HG03558 (cell line): ENCODE measurements around the gene TDRD9.

ENCODE experiments used
- ATAC-seq: cut with Tn5 transposase; IDR thresholded peaks from one replicate; pipeline ENCODE4 v1.9.1; 2021; ENCODE audit warnings: moderate number of reproducible peaks; ENCODE audit not compliant: unreplicated experiment; ENCODE audit errors: extremely low read depth

Gene TDRD9

DNA sequence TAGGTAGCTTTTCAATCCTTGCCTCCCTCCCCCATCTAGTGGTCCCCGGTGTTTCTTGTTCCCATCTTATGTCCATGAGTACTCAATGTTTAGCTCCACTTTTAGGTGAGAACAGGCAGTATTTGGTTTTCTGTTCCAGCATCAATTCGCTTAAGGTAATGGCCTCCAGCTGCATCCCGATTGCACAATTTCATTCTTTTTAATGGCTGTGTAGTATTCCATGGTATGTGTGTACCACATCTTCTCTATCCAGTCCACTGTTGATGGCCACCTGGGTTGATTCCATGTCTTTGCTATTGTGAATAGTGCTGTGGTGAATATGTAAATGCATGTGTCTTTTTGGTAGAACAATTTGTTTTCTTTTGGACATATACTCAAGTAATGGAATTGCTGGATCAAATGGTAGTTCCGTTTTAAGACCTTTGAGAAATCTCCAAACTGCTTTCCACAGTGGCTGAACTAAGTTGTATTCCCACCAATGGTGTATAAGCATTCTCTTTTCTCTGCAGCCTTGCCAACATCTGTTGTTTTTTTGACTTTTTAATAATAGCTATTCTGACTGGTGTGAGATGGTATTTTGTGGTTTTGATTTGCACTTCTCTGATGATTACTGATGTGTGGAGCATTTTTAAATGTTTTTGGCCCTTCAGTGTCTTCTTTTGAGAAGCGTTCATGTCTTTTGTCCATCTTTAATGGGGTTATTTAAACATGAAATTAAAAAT, 123.0 kb downstream of the TDRD9 start:
- no peak for ATAC-seq

DNA sequence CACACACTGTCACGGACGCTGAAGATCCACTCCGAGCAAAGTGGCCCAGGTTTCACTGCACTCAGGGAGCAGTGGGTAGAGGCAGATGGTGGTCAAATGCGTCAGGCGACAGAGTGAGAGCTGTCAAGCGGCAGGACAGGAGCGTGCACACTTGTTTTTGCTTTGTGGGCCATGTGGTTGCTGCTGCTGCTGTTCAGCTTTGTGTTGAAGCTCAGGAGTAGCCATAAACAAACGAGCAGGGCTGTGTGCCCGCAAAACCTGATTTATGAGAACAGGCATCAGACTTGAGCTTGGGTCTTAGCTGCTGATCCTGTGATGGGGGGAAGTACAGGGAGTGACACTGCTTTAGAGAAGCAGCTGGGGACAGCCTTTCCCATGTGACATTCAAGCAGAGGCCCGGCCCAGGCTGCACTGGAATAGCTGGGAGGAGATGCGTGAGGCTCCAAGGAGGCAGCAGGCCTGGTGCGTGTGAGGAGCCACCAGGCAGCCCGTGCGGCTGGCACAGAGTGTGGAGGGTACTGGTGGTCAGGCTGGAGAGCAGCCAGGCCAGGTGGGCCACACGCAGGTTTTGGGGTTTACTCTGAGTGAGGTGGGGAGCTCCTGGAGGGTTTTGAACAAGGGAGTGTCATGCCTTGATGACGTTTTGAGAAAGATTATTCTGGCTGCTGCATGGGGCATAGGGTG, 126.1 kb downstream of the TDRD9 start:
- no peak for ATAC-seq

DNA sequence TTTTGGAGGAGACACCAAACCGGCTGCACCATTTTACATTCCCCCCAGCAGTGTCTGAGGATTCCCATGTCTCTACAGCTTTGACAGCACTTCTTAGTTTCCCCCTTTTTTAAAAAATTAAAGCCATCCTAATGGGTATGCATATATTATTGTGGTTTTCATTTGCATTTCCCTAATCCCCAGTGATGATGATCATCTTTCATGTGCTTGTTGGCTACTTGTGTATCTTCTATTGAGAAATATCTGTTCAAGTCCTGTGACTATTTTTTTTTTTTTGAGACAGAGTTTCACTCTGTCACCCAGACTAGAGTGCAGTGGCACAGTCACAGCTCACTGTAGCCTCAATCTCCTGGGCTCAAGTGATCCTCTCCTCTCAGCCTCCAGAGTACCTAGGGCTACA, 134.0 kb downstream of the TDRD9 start:
- ATAC-seq: no peak

DNA sequence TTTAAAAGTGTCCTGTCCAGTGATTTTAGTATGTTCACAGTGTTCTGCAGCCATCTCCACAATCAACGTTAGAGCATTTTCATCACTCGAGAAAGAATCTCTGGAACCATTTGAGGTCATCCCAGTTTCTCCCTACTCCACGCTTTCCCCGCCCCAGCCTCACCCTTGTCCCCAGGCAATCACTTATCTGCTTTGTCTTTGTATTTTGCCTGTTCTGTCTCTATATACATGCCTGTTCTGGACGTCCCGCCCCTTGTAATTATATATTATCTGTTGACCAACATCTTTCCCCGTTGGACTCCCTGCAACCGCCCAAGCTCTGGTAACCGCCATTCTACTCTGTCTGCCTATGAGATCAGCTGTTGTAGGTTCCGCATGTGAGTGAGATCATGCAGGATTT, 135.7 kb downstream of the TDRD9 start:
- ATAC-seq: no peak

DNA sequence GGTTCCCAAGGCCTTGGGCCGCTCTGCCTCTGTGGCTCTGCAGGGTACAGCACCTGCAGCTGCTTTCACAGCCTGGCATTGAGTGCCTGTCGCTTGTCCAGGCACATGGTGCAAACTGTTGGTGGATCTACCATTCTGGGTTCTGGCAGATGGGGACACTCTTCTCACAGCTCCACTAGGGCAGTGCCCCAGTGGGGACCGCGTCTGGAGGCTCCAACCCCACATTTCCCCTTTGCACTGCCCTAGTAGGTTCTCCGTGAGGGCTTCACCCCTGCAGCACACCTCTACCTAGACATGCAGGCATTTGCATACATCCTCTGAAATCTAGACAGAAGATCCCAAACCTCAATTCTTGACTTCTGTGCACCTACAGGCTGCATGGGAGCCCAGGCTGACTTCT, 138.0 kb downstream of the TDRD9 start:
- no peak for ATAC-seq

DNA sequence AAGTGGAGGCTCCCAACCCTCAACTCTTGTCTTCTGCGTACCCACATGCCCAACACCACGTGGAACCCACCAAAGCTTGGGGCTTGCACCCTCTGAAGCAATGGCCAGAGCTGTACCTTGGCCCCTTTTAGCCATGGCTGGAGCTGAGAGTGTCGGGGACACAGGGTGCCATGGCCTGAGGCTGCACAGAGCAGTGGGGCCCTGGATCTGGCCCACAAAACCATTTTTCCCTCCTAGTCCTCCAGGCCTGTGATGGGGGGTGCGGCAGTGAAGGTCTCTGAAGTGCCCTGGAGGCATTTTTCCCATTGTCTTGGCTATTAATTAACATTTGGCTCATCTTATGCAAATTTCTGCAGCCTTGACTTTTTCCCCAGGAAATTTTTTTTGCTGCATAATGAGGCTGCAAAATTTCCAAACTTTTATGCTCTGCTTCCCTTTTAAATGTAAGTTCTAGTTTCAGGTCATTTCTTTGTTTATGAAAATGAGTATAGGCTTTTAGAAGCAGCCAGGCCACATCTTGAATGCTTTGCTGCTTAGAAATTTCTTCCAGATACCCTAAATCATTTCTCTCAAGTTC, 138.6 kb downstream of the TDRD9 start:
- no peak for ATAC-seq

DNA sequence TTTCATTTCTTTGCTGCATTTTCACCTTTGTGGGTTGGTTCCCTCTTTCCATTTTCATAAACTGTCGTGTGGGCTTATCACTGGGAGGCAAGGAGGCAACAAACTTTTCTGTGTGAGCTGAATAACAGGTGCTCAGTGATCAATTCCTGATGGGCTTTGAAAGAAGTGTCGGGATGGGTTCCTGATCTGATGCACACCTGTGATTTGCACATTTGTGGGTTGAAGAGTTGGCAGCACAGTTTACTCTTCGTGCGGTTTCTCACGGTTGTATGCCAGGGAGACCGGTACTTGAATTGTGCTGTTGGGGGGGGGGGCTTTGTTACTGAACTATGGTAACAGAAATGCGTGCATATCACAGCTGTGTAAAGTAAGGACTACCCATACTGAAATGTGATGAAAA, 141.3 kb downstream of the TDRD9 start:
- no peak for ATAC-seq

DNA sequence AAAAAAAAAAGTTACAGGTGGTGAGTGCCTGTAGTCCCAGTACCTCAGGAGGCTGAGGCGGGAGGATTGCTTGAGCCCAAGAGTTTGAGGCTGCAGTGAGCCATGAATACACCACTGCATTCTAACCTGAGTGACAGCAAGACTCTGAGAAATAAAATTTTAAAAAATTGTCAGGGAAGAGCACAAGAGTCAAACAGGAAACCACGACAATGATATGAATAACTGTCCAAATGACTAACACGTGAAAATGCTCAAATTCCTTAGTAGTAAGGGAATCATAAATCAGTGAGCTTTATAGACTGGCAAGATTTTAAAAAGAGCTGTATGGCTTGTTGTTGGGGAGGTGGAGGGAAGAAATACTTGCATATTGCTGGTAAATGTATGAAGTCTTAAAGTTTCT, 144.3 kb downstream of the TDRD9 start:
- no peak for ATAC-seq

DNA sequence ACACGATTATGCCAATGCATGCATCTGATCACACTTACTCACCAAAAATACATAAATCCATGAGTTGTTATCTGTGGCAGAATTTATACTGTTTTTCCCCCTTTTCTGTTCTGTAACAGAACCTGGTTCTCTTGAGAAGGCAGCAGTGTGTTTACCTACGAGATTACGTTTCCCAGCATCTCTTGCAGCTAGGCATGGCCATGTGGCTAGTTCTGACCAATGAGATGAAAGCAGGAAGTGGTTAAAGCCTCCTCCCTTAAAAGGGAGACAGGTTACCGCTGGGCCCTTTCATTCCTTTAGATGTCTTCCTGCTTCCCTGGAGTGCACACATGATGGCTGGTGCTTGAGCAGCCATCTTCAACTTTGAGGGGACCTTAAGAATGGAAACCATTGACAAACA, 145.5 kb downstream of the TDRD9 start:
- no peak for ATAC-seq

DNA sequence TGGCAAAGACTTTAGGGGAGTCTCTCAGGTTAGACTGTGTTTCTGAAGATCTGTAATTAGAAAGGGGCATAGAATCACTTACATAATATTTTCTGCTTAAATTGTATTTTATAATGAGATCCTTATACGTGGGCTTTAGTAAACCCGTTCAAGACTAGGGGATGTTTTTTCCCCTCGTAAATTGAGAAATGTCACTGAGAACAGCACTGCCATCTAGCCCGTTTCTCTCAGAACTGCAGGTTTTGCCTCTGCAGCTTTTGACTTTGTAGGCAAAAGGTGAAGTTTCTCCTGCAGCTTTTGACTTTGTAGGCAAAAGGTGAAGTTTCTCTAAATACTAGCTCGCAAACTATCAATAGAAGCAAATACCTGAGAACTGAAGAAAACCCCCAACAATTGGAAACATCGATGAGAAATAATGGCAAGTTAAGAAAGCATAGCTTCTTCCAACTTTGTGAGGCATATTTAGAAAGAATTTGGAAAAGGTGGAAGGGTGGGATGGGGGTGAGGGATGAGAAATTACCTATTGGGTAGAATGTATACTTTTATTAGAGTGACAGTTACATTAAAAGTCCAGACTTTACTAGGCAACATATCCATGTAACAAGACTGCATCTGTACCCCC, 147.4 kb downstream of the TDRD9 start:
- no peak for ATAC-seq

DNA sequence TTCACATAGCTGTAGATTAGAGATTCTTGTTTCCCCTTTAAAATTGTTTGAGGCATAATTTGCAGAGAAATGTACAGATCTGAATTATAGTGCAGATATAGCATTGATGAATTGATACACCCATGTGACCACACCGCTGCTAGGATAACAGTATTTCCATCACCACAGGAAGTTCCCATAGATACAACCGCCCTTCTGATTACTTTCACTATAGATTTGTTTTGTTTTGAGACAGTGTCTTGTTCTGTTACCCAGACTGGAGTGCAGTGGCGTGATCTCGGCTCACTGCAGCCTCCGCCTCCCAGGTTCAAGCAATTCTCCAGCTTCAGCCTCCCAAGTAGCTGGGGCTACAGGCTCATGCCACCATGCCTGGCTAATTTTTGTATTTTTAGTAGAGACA, 148.5 kb downstream of the TDRD9 start:
- ATAC-seq: no peak

DNA sequence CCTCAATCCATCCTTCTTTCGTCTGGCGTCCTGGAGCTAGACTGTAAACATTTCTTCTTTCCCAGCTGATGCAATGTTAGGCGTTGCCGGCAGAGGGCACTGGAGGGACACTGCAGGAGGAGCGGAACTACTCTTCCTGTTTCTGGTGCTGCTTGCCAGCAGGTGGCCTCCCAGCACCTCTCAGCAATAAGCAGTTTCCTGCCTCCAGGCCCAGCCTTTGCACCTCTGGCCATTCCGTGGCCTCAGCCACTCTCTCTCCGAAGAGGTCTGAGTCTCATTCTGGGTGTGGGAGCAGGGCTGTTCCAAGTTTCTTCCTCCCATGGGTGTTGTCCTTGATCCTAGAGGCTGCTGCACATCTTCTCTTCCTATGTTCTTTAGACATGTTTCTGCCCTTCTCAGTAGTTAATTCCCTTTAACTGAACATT, 149.8 kb downstream of the TDRD9 start:
- ATAC-seq: no peak

DNA sequence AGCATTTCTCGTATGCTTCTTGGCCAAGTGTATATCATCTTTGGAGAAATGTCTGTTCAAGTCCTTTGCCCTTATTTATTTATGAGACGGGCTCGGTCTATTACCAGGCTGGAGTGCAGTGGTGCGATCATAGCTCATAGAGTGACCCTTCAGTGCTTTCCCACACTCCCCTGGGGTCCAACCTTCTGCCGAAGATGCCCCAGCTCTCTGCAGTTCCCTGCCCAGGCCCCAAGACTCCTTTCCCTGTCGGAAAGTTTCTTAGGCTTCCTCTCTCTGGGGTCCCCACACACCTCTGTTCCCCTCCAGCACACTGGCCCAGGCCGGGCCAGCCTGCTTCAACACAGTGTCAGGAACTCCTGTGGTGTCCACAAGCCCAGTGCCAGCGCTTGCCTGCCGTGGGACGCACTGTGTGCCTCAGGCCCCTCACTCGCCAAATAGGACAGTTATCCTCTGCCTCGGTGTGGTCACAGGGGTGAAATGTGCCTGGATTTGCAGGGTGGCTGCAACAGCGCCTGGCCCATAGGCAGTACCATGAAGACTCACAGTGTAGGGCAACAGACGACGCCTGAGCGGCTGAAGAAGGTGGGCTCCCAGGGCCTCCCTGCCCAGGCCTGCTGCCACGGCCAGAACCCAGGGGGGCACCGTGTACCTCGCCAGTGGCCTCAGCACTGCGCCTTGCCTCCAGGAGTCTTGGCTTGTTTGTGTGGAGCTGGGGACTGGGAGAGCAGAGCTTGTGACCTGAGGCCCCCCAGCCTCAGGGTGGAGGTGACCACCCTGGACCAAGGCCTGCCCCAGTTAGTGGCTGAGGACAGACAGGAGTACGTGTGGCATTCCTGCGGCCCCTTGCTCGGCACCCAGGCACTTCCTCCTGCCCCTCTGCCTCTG, 152.4 kb downstream of the TDRD9 start:
- ATAC-seq: no peak

DNA sequence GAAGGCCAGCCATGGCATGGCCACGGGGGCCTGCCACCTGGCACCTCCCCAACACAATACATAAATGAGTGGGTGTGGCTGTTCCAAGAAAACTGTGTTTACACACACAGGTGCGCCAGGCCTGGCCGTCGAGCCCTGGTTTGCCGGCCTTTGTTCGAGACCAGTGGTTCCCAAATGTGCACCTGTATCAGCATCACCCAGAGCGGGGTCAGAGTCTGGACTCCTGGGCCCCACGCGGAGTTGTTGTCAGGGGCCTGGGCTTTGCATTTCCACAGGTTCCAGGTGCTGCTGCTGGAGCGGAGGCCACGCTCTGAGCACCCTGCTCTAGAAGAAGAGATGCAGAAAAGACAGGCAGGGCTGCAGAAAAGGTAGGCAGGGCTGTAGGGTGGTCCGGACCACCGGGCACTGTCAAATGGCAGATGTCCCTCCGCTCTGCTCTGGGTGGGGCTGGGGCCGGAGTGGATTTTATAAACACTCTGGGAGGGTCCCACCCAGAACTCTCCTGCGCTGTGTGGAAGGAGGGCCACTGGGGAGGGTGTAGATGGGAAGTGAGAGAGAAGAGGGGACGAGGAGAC, 153.1 kb downstream of the TDRD9 start:
- ATAC-seq: no peak

DNA sequence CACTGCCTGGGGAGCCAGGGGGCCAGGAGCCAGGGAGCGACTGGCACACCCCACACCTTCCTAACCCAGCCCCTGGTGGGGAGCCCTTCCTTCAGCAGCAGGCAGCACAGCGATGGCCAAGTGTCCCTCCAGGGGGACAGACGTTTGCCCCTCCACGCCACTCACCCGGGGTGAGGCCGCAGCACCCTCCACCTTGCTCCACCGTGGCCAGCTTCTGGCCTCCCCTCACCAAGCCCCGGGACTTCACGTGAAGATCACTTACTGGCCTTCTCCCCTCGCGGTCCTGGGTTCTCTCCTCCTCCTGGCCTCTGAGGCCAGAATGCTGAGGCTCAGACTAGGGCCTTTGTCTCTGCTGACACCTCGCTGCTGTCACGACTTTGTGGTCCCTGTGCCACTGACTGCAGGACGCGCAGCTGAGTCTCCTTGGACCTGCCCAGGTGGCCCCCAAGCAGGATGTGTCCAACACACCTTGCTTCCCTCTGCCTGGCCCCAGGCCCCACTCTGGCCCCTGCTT, 153.8 kb downstream of the TDRD9 start:
- ATAC-seq: no peak

DNA sequence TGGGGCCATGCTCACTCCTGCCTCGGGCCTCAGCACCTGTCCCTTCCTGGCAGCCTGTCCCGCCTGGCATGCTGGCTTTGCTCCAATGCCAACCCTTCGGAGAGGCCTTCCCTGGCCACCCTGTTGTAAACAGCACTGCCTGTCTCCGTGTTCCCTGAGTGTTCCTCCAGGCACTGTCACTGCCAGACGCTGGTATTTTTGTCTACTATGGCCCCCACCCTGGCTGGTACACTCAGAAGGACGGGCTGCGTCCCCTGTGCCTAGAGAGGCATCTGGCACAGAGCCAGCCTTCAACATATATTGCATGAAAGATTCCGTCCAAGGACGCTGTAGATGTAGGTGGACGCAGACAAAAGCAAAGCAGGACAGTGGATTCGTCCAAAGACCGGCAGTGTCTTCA, 154.6 kb downstream of the TDRD9 start:
- no peak for ATAC-seq

DNA sequence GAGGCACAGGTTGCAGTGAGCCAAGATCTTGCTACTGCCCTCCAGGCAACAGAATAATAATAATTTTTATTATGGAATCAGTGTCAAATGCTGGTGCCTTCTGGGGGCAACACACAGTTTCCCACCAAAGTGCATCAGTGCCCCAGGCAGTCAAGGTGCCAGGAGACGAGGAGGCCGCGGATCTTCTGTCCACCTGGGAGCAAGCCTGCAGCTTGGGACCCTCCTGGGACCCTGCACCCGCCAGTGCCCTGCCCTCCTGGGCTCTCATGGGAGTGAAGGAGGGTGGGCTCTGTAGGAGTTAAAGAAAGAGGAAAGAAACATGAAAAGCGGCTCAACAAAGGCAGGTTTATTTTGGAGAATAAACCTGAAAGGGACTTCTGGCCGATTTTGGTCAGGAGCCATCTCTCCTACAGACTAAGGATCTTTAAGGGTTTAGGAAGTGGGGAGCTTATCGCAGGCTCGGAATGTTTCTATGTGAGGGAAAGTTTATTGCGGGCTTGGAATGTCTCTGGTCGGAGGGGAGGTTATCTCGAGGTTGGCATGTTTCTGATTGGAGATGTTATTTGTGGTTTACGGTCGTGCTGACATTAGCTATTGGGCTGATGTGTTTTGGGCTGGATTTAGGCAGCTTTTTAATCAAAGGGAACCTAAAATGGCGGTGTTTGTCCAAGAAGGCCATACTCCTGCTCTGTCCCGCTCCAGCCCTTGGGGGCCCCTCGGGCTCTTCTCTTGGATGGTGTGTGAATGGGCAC, 156.2 kb downstream of the TDRD9 start:
- no peak for ATAC-seq

DNA sequence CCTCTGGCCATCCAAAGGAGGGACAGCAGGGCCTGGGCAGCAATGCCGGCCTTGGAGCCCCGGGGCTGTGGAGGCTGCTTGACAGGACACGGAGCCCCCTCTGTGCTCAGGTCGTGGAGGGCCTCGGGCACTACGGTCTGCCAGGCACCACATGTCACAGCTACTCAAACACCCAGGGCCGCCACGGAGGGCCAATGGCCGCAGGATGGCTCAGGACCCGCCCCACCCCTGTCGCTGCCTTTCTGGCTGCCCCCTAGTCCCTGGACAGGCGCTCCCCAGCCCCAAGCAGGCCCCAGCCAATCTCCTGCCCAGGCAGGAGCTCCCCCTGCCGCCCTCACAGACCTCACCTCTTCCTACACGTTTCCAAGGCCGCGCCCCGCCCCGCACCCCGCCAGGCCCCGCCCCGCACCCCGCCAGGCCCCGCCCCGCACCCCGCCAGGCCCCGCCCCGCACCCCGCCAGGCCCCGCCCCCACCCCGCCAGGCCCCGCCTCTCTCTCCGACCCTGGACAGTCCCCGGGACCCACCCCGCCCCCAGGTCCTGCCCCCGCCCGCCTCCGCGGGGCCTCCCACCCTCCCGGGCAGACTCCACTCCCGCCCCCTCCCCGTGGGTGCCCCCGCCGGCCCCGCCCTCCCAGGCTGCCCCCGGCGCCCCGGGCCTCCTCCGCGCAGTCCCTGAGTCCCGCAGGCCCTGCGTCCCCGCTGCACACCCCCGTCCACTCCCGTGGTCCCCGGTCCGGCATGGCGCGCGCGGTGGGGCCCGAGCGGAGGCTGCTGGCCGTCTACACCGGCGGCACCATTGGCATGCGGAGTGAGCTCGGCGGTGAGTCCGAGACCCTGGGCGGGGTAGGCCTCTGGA, 157.0 kb downstream of the TDRD9 start, which contains the start of gene ASPG:
Gene ASPG, plus strand, starts transcription at position 669 of the 857 bp plus-strand sequence. Its CDS starts 71 bp downstream, at position 740.
- no peak for ATAC-seq
